GM19324 (cell line): Measurements from ENCODE around the gene FAM240A.

Source experiments
- ATAC-seq: cut with Tn5 transposase; IDR thresholded peaks from one replicate; pipeline ENCODE4 v1.9.1; 2021; ENCODE audit warnings: mild to moderate bottlenecking, moderate library complexity; ENCODE audit not compliant: unreplicated experiment, low FRiP score

FAM240A gene

GRCh38 chr3:46671541-46672348 is 59.4 kb downstream of the FAM240A start:
- ATAC-seq, result no peak

GRCh38 chr3:46672349-46672695 is 60.0 kb downstream of the FAM240A start:
- no peak for ATAC-seq

- no peak for ATAC-seq
These were observed 61.1 kb downstream of the FAM240A start for GRCh38 chr3:46673151-46674030.

GRCh38 chr3:46674031-46674845 is 61.9 kb downstream of the FAM240A start:
- no peak for ATAC-seq

GRCh38 chr3:46675426-46675825 is 63.1 kb downstream of the FAM240A start:
- no peak for ATAC-seq
